LNCaP clone FGC (cell line): Measurements from ENCODE around the gene FAM234A.

Experiments used
- DNase-seq: peaks from one replicate; pipeline ENCODE4 v3.0.0-alpha.2; 2011; ENCODE audit warnings: low read depth
- H3K4me3 ChIP-seq: 2 replicates; pipeline ENCODE4 v1.5.1; 2011; ENCODE audit warnings: mild to moderate bottlenecking, low read depth, low read length, control low read depth
- CTCF ChIP-seq: IDR thresholded peaks from 2 replicates; pipeline ENCODE4 v1.5.1; 2012; ENCODE audit warnings: mild to moderate bottlenecking; ENCODE audit not compliant: control insufficient read depth, insufficient read depth; ENCODE audit errors: extremely low read depth

The FAM234A gene

GRCh38 chr16:276426-277077 is 41.9 kb downstream of the FAM234A start:
- no peak overlapping the region for H3K4me3 ChIP-seq
- DNase-seq: no peak
- TF ChIP-seq CTCF: no peak

- no peak for TF ChIP-seq CTCF
- no peak overlapping the region for H3K4me3 ChIP-seq
- peak; percentile 77 for DNase-seq
These were observed 44.3 kb downstream of the FAM234A start for GRCh38 chr16:278863-279366.

- no peak overlapping the region for H3K4me3 ChIP-seq
- DNase-seq: no peak
- no peak for TF ChIP-seq CTCF
These were observed 44.9 kb downstream of the FAM234A start for GRCh38 chr16:279531-279930.

- no peak for DNase-seq
- H3K4me3 ChIP-seq: peak overlapping the region; percentile 46
- no peak for TF ChIP-seq CTCF
These were observed 45.4 kb downstream of the FAM234A start for GRCh38 chr16:280005-280460.

- H3K4me3 ChIP-seq: peak within 1 kb of the TSS; percentile 53
- TF ChIP-seq CTCF: no peak
- no peak for DNase-seq
These were observed 45.9 kb downstream of the FAM234A start, which contains the start of gene ARHGDIG for GRCh38 chr16:280552-280951. ARHGDIG (plus strand) TSS chr16:280591; CDS start chr16:280681, 90 bp downstream.

- H3K4me3 ChIP-seq: peak overlapping the region; percentile 53
- TF ChIP-seq CTCF: no peak
- no peak for DNase-seq
These were observed 46.5 kb downstream of the FAM234A start for GRCh38 chr16:280991-281659.
